Panc1 (cell line): ENCODE results near the gene FER1L5.

Source experiments
- POLR2AphosphoS5 ChIP-seq: IDR thresholded peaks from 2 replicates; pipeline ENCODE4 v1.6.1; 2012; ENCODE audit warnings: mild to moderate bottlenecking, low read depth, low read length, moderate library complexity
- SIN3A ChIP-seq: IDR thresholded peaks from 2 replicates; pipeline ENCODE4 v1.6.1; 2012; ENCODE audit warnings: low read depth, mild to moderate bottlenecking, low read length, moderate library complexity, borderline replicate concordance; ENCODE audit not compliant: insufficient read depth
- TF ChIP-seq, protein P1 (sequence below): fragments of 450-650 bp; IDR thresholded peaks from 2 replicates; pipeline ENCODE4 v1.5.1; 2017; ENCODE audit warnings: mild to moderate bottlenecking
- TF ChIP-seq, protein P2 (sequence below), 2 experiments: IDR thresholded peaks; 2 replicates each; pipeline ENCODE4 v1.6.1; 2011 to 2012; ENCODE audit warnings: low read depth in 2 of 2, control low read depth in 1 of 2, low read length in 1 of 2, mild to moderate bottlenecking in 1 of 2, moderate library complexity in 1 of 2; ENCODE audit not compliant: insufficient read depth in 1 of 2

DNA sequence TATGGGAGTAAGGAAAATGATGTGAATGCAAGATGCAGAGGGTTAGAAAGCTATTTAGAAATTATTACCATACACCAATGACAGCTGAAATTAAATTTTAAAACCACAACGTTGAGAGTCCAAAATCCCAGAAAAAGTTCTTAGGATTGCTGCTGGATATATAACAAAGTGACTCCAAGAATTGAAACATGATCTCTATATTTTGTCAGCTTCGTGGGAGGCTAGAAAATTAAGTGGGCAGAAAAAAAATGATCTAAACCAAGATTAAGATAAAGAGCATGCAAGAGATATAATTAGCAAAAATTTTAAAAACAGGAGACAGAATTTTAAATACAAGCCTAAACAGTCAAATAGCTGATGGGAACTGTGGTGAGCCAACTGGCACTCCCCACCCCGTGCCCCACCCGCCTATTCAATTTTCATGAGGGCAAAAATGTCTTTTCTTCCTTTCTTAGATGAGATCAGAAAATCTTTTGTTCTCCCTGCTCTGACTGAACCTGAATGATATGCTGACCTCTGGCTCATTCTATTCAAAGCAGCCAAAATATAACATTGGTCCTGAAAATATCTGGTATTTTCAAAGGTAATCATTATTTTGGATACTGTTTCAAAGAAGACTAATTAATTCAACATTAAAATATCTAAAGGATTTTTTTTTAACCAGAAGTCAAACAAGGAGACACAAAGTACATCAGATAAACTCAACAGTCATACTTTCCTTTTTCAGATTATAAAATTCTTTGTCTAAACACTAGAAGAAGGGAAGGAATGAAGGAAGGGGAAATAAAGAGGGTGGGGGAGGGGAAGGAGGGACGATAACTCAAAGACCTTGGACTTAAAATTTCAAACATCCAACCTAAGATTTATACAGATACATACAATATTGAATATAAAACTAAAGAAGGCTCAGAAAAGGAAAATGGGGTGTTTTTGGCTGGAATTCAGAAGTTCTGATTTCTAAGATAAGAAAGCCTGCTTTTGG lies 16.7 kb upstream of the FER1L5 start:
- TF ChIP-seq, protein P1, sequence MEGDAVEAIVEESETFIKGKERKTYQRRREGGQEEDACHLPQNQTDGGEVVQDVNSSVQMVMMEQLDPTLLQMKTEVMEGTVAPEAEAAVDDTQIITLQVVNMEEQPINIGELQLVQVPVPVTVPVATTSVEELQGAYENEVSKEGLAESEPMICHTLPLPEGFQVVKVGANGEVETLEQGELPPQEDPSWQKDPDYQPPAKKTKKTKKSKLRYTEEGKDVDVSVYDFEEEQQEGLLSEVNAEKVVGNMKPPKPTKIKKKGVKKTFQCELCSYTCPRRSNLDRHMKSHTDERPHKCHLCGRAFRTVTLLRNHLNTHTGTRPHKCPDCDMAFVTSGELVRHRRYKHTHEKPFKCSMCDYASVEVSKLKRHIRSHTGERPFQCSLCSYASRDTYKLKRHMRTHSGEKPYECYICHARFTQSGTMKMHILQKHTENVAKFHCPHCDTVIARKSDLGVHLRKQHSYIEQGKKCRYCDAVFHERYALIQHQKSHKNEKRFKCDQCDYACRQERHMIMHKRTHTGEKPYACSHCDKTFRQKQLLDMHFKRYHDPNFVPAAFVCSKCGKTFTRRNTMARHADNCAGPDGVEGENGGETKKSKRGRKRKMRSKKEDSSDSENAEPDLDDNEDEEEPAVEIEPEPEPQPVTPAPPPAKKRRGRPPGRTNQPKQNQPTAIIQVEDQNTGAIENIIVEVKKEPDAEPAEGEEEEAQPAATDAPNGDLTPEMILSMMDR = no peak
- TF ChIP-seq POLR2AphosphoS5 (no peak), SIN3A (no peak)
- TF ChIP-seq, protein P2, sequence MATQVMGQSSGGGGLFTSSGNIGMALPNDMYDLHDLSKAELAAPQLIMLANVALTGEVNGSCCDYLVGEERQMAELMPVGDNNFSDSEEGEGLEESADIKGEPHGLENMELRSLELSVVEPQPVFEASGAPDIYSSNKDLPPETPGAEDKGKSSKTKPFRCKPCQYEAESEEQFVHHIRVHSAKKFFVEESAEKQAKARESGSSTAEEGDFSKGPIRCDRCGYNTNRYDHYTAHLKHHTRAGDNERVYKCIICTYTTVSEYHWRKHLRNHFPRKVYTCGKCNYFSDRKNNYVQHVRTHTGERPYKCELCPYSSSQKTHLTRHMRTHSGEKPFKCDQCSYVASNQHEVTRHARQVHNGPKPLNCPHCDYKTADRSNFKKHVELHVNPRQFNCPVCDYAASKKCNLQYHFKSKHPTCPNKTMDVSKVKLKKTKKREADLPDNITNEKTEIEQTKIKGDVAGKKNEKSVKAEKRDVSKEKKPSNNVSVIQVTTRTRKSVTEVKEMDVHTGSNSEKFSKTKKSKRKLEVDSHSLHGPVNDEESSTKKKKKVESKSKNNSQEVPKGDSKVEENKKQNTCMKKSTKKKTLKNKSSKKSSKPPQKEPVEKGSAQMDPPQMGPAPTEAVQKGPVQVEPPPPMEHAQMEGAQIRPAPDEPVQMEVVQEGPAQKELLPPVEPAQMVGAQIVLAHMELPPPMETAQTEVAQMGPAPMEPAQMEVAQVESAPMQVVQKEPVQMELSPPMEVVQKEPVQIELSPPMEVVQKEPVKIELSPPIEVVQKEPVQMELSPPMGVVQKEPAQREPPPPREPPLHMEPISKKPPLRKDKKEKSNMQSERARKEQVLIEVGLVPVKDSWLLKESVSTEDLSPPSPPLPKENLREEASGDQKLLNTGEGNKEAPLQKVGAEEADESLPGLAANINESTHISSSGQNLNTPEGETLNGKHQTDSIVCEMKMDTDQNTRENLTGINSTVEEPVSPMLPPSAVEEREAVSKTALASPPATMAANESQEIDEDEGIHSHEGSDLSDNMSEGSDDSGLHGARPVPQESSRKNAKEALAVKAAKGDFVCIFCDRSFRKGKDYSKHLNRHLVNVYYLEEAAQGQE (IDR thresholded peaks at IDR 0.05; ENCODE audit: insufficient read depth in 1 of 2, low read depth in 2 of 2, low read length in 1 of 2) = no peak
